Stimulated activated CD4-positive, alpha-beta T cell treated with anti-CD3 and anti-CD28 coated beads, Interleukin-4, amount 100 ng/mL, for 4 hours (primary cell): Measurements from ENCODE around the gene TTC34.
"Not testable (repeated sequence)": the region's sequence is repeated elsewhere in the genome, so short reads cannot be mapped to it uniquely, and the experiment has no call there.

Source experiments
- DNase-seq, 2 experiments: peaks; one replicate each; pipeline ENCODE4 v3.0.0-alpha.2; 2020

TTC34 gene

GRCh38 chr1:2795926-2796325 is 5.6 kb downstream of the TTC34 start:
- DNase-seq, result no peak

- DNase-seq, result no peak
These were observed 10.3 kb downstream of the TTC34 start for GRCh38 chr1:2791027-2791760.

DNA sequence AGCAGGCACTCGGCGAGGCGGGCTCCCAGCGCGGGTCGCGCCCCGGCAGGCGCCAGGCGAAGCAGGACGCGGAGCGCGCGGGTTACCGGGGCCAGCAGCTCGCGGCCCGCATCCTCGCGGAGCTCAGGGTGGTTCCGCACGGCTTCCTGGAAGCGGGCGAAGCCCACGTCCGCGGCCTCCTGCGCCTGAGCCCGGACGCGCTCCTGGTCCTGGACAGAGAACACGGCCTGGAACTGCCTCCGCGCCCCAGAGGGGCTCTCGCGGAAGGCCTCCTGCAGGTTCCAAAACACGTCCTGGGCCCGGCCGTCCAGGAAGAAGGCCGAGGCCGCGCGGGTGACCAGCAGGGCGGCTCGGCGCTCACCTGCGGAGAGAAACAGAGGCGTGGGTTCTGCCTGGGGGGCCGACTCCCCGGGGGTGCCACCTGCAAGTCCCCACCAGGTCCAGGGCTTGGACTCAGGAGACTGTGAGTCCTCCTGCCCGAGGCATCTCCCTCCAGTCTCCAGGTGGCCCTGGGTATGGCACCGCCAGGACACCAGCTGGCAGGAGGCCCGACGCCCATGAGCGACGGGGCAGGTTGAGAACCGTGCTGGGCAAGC is 11.4 kb downstream of the TTC34 start:
- DNase-seq, result no peak

DNA sequence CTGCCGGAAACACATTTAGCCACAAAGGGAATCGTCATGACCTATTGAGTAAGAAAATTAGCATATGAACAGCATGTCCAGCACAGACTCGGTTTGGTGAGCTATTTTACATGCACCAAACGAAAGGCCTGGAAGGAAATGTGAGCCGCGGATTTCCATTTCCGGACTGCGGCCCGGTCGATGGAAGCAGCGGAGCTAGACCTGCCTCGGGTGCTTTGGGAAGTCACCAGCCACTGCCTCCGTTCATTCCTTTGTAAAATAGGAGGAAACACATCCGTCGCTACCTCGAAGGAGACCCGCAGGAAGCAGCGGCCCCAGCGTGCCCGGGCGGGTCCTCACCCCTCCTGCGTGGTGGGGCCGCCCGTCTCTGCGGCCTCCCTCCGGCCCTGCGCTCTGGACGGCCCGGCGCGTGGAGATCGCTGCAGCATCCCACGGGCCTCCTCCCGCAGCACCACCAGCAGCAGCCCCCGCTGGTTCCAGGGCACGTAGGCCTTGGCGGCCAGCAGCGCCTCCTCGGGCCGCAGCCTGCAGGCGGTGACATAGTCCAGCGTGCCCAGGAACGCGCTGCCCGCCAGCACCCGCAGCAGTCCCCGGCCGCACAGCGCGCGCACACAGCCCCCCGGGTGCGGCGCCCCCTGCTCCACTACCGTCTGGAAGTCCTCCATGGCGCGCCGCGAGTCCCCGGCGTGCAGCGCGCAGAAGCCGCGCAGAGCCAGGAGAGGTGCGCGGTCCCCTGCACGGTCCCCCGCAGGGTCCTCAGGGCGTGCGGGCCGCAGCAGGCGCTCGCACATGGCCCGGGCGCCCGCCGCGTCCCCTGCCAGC is 12.1 kb downstream of the TTC34 start:
- no peak for DNase-seq

GRCh38 chr1:2788506-2789163 is 12.9 kb downstream of the TTC34 start:
- DNase-seq, result no peak

DNA sequence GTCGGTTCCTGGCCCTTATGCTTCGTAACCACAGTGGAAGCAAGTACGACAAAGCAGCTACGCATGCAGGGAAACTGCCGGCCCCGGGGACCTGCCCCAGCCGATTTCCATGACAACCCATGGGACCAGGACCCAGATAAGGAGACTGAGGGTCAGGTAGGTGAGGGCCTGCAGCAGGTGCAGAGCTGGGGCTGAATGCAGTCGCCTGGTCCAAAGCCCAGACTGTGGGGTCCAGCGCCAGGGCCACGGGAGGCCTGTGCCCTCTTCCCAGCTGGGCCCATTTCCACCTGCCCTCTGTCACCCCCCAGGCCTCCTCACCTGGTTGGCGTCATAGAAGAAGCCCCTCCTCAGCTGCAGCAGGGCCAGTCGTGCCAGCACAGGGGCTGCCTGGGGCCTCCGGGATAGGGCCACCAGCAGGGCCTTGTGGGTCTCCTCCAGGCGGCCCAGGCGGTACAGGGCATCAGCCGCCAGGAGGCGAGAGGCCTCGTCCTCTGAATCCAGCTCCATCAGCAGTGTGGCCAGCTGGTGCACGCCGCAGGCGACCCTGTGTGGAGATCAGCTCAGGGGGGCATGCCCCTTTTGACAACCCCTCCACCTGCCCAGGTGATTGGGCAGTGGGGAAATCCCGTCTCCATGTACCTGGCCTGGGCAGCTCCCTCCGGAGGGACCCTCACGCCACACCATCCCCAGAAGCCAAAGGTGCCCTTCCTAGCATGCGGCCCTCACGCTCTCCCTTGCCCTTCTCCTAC is 14.2 kb downstream of the TTC34 start:
- no peak for DNase-seq

DNA sequence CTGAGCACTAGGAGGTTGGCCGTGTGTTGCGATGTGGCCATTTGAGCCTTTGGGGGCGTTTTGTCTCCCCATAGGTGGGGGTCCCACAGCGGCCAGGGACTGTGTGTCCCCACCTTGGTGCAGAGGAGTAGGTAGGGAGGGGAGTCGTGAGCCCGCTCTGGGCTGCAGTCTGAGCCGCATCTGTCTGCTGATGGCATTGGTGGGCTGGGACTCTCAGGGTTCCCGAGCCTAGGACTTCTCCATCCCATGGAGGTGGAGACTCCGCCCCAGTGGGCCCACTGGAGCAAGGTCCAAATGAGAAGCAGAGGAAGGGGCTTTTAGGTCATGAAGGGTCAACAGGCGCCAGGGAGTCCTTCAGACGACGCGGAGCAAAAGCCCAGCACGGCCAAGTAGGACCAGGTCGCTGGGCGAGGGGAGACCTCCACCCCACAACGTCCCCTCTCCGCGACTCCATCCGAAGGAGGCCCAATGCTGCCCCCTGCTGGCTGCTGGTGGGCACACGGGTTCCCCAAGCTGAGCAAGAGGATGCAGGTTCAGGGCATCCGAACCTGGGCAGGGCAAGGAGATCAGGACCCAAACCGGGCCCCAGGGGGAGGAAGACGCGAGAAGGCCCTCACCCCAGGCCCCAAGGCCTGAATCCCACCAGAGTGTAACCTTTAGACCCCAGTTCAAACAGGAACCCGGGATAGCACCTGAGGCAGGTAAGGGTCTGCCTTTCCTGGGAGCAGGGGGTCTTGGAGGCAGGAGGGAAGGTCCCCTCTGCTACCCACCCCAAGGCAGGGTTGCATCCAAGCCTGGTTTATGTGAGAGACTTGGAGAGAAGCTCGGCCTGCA is 14.9 kb downstream of the TTC34 start:
- DNase-seq, result peak; percentile 50 to 79

GRCh38 chr1:2785631-2786328 is 15.7 kb downstream of the TTC34 start:
- no peak for DNase-seq

DNA sequence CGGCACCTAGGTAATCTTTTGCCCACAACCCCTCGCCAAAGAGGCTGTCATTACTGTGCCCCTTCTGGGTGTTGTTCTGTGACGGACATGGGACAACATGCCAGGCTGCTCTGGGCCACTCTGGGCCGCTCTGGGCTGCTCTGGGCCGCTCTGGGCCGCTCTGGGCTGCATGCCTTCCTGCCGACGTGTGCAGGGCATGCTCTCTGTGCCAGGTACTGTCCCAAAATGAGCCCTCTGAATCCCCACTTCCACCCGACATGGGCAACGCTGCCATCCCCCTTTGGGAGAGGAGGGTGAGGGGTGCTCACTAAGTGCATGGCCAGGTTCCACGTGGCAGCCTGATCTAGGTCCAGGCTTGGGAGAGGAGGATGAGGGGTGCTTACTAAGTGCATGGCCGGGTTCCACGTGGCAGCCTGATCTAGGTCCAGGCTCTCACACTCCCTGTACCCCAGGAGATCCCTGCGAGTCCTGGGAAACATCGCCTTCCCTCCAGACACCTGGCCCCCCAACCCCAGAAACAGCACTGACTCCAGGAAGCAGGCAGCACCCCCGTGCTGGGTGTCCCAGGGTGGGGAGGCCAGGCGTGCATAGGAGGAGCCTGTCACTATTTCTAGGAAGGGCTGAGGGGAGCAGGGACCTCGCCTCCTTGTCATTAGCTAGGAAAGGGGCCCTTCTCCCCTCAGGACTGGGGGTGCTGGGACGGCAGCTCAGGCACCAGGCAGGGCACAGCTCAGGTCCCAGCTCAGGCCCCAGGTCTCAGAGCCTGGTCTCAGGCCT is 16.5 kb downstream of the TTC34 start:
- no peak for DNase-seq

DNA sequence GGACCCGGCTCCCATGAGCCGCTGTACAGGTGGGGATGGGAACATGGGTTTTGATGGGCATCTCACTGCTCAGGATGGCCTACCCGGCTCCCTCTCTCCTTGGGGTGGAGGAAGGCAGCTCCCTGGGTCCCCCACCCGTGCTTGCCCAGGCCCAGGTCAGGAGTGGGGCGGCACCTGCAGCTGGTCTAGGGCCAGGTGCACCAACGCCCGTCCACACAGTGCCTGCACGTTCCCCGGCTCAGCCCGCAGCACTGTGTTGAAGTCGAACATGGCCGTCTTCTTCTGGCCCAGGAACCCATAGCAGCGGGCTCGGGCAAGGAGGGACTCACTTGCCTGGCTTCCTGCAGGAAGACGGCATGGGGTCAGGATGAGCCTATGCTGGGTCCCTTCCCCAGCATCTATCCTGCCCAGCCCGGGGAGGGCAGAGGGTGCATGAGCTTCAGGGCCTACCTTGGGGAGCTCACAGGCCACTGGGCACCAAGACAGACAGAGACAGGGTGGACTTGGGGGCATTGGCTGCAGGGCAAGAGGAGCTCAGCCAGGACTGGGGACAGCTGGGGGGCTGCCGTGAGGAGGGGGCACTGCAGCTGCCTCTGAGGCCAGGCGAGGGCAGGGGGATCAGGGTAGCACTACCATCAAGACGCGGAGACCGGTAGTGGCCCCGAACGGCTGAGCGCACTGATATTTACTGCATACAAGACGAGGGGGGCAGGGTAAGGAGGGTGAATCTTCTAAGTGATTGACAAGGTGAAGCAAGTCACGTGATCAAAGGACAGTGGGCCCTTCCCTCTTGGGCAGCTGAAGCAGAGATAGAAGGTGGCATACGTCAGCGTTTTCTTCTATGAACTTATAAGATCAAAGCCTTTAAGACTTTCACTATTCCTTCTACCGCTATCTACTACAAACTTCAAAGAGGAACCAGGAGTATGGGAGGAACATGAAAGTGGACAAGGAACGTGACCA is 17.8 kb downstream of the TTC34 start:
- DNase-seq, result no peak

- DNase-seq, result no peak
These were observed 18.4 kb downstream of the TTC34 start for GRCh38 chr1:2783069-2783434.

GRCh38 chr1:2781627-2782026 is 19.9 kb downstream of the TTC34 start:
- DNase-seq, result no peak

DNA sequence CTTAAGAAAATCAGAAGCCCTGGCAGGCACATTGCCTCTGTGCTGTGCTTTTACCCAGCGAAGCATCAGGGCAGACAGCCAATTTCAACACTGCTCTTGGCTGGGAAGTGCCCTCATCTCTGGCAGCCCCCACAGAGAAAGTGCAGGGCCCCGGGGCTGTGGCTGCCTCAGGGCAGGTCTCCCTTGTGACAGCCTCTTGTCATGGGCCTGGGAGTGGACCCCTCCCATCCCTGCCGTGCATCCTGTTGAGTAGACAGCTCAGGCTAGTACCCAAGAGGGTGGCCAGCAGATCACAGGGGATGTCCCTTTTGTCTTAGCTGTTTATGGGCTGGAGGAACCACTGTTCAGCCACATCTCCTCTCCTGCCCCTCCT is 23.3 kb downstream of the TTC34 start:
- DNase-seq, result no peak

- no peak for DNase-seq
These were observed 23.9 kb downstream of the TTC34 start for GRCh38 chr1:2777424-2778219.

- not testable (repeated sequence) for DNase-seq
These were observed 26.2 kb downstream of the TTC34 start for GRCh38 chr1:2775333-2775732.

GRCh38 chr1:2768052-2768451 is 33.4 kb downstream of the TTC34 start:
- not testable (repeated sequence) for DNase-seq

GRCh38 chr1:2759433-2759832 is 42.1 kb downstream of the TTC34 start:
- DNase-seq, result not testable (repeated sequence)

- DNase-seq, result not testable (repeated sequence)
These were observed 44.0 kb downstream of the TTC34 start for GRCh38 chr1:2757519-2757918.
